GM12872 (cell line): Measurements from ENCODE around the gene C1orf50.

Experiments
- TF ChIP-seq, protein P1 (sequence below): IDR thresholded peaks from 3 replicates; pipeline ENCODE4 v1.5.1; 2011; ENCODE audit warnings: low read depth, mild to moderate bottlenecking, low read length, moderate library complexity; ENCODE audit not compliant: insufficient read depth

C1orf50 gene

DNA sequence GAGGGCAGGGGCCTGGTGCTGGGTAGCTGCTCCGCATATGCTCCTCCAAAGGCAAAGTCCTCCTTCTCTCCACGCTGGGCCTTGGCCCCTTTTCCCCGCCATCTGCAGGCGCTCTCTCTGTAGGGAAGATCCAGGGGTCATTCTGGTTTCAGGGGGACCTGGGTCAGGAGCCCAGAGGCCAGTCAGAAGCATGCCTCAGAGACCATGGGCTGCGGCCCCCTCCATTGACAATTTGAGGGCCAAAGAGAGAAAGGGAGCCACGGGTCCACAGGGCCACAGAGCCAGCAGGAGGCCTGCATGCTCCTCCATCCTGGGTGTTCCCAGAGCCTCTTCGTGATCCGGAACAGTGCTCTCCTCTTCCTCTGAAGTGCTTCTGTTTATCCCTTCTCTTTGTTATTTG lies 24.9 kb upstream of the C1orf50 start:
- TF ChIP-seq, protein P1, sequence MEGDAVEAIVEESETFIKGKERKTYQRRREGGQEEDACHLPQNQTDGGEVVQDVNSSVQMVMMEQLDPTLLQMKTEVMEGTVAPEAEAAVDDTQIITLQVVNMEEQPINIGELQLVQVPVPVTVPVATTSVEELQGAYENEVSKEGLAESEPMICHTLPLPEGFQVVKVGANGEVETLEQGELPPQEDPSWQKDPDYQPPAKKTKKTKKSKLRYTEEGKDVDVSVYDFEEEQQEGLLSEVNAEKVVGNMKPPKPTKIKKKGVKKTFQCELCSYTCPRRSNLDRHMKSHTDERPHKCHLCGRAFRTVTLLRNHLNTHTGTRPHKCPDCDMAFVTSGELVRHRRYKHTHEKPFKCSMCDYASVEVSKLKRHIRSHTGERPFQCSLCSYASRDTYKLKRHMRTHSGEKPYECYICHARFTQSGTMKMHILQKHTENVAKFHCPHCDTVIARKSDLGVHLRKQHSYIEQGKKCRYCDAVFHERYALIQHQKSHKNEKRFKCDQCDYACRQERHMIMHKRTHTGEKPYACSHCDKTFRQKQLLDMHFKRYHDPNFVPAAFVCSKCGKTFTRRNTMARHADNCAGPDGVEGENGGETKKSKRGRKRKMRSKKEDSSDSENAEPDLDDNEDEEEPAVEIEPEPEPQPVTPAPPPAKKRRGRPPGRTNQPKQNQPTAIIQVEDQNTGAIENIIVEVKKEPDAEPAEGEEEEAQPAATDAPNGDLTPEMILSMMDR: no peak

DNA sequence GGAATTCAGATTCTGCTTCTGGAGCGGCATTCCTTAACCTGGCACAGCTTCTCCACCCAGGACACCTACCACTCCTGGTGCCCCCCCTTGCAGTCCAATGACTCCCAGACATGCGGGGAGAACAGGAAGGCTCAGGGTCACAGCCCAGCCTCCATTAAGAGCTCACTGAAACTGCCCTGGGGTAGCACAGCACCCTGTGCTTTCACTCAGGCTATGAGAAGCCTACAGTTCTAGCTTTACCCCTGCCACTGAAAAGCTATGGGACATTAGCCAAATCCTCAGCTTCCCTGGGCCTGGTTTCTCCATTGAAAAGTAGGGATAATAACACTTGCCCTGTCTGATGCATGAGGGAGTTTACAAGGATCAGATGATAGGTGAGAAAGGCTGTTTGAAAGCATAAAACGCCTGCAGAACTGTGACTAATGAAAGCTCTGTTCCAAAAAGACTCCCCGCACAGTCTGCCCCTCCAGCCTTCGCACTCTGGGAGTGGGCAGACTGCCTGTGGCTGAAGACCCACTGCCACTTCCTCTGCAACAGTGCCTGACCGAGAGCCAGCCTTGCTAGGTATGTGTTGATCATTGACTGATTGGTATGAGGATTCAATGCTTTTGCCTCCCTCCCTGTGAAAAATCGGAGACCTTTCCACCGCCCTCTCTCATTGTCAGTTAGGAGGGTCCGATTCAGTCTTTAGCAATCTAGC lies 24.3 kb upstream of the C1orf50 start:
- TF ChIP-seq, protein P1: no peak

DNA sequence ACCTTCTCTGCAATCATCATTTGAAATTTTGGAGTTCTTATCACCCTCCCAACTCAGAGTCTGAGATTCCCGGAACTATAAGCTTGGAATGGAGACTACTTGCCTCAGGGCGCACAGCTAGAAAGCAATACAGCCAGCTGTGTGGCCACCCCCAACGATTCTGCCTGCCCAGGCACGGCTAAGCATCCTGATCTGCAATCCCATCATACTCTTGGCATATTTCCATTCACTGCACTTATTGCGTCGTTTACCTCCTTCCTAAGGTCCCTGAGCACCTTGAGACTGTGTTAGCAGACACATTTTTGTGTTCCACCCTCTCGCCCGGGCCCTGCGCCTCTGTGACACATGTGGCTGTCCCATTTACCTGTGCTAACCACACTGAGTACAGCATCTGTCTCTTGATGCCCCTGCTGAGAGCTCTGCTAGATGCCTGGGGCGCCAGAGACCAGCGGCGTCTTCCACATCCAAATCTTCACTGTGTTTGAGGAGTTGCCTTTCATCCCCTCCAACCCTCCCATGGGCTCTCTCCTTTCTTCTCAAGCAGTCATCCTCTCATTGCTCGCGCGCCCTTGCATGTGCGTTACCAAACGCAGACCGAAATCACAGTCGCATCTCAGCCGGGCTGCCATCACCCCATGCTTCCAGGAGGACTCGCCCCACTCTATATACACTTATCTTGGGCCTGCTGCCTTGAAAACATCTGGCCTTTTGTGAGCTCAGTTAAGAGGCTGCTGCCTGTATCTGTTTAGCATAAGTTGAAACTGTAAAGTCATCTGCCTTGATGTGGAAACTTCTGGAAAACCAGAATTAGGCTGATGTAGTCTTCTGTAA lies 23.5 kb upstream of the C1orf50 start:
- TF ChIP-seq, protein P1: no peak

DNA sequence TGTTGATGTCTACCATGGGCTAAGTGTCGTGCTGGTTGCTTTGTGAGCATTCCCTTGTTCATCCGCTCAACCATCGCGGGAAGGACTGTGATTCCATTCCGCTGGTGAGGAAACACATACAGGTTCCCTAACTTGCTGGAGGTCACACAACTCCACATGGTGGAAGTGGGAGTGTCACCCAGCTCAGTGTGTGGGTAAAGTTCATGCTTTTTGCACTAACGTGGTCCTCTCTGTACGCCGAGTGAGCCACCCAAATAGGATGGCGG lies 23.0 kb upstream of the C1orf50 start:
- TF ChIP-seq, protein P1: no peak

DNA sequence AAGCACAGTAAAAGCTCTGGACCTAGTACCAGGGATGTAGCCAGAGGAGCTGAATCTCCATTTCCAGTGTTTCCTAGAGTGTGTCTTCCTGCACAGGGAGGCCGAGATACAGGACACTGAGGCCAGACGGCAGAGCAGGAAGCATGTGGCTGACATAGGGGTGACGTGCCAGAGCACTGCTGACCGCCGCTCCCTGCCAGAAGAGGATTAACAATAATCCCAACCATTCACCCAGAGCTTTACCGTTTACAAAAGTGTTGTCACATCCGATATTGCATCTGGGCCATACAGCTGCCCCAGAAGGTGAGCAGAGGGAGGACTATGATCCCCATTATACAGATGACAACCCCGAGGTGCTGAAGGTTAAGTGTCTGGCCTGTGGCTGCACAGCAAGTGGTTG lies 21.2 kb upstream of the C1orf50 start:
- TF ChIP-seq, protein P1: no peak

DNA sequence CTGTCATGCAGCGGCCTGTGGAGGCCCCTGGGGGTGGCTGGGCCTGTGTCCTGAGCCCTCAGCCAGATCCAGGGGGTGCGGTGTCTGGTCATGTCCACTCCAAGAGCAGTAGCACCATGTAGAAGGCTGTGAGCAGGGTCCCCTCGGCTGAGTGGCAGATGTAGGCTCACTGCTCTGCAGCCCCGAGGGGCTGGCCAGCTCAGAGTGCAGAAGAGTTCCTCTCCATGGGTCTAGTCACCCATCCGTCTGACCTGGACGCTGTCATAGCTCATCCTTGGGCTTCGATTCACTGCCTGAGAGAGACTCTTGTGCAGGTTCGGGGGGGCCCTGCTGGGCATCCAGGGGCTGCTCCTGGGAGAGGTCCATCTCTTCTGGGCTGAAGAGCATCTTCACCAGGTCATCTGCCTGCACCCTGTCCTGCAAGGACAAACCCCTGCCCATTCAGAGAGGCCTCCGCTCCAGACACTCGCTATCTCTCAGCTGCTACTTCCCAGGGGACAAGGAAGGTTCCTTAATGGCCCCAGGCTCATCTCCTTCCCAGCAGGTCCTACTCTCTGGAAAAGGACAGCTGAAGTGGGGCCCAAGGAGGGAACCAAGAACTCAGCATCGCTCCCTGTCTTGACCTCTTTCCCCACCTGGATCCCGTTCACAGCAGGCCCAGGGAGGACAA lies 20.5 kb upstream of the C1orf50 start:
- TF ChIP-seq, protein P1: no peak

DNA sequence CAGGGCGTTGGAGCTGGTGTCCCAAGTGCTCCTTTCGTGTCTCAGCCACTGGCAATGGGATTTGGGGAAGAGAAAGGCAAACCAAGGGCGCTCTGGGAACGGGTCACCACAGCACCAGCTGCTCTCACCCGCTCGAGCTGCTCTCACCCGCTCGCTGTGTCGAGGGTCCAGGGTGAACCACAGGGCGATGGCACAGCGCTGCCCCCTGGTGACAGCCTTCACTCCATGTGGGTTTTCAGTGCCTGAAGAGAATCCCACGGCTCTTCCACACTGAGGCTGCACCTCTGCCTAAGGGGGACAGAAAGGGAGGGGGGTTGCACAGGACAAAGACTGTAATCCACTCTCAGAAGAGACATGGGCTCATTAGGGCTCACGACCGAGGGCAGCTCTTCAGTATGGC lies 19.9 kb upstream of the C1orf50 start:
- TF ChIP-seq, protein P1: peak; percentile 65
